K562 (cell line): ENCODE measurements around the gene CPLANE2. TPM values are rescaled to one million over a fixed set of nuclear protein-coding genes. Genes with fewer than 3 reads are reported as not detected.
A peak's percentile ranks its signal among the peaks of the same experiment; 100 is the strongest.

Experiments
- ARID1B ChIP-seq: fragments of 450-650 bp; IDR thresholded peaks from 2 replicates; pipeline ENCODE4 v1.6.1; 2016; ENCODE audit warnings: antibody characterized with exemption, mild to moderate bottlenecking, inconsistent platforms
- ATF6 ChIP-seq: sonication (generic); formaldehyde crosslinking; IDR thresholded peaks from 2 replicates; pipeline ENCODE4 v1.4.0; 2020; ENCODE audit warnings: mild to moderate bottlenecking, missing genetic modification reagents
- BCOR ChIP-seq: fragments of 450-650 bp; IDR thresholded peaks from 2 replicates; pipeline ENCODE4 v1.6.1; 2016
- CREB5 ChIP-seq: fragments of 250-450 bp; sonication (Bioruptor Pico); IDR thresholded peaks from 2 replicates; pipeline ENCODE4 v1.5.0; 2020; ENCODE audit warnings: mild to moderate bottlenecking
- CREBBP ChIP-seq: IDR thresholded peaks from one replicate; pipeline ENCODE4 v1.6.1; 2012; ENCODE audit warnings: low read depth, mild to moderate bottlenecking, control low read depth, inconsistent platforms, low read length
- FOSL1 ChIP-seq: fragments of 200-800 bp; sonication (Bioruptor generic); conservative IDR thresholded peaks from 2 replicates; pipeline ENCODE4 v1.6.1; 2016; ENCODE audit warnings: missing genetic modification characterization, missing compliant biosample characterization
- FOXA3 ChIP-seq, 2 experiments: fragments of 450-650 bp in 1 of 2; sonication (generic) in 1 of 2; formaldehyde crosslinking; IDR thresholded peaks in 1 of 2; conservative IDR thresholded peaks in 1 of 2; 2 replicates each; pipeline versions ENCODE4 v1.4.0 to v1.8.0; 2020 to 2022; ENCODE audit warnings: mild to moderate bottlenecking in 2 of 2, missing genetic modification reagents in 1 of 2
- GABPB1 ChIP-seq: sonication (generic); formaldehyde crosslinking; IDR thresholded peaks from 2 replicates; pipeline ENCODE4 v1.8.0; 2022; ENCODE audit warnings: mild to moderate bottlenecking, missing genetic modification reagents
- MAX ChIP-seq: sonication (generic); formaldehyde crosslinking; IDR thresholded peaks from 2 replicates; pipeline ENCODE4 v1.9.0; 2022; ENCODE audit warnings: mild to moderate bottlenecking, missing genetic modification reagents
- NRF1 ChIP-seq, 2 experiments: fragments of 450-650 bp; IDR thresholded peaks in 1 of 2; conservative IDR thresholded peaks in 1 of 2; 2 replicates each; pipeline ENCODE4 v1.6.1; 2014; ENCODE audit warnings: mild to moderate bottlenecking in 2 of 2
- PBX2 ChIP-seq, 2 experiments: IDR thresholded peaks in 1 of 2; conservative IDR thresholded peaks in 1 of 2; 2 replicates each; pipeline ENCODE4 v1.6.1; 2016; ENCODE audit warnings: low read depth in 2 of 2, mild to moderate bottlenecking in 1 of 2, missing compliant biosample characterization in 1 of 2, missing genetic modification characterization in 1 of 2, moderate library complexity in 1 of 2
- PTTG1 ChIP-seq: fragments of 450-650 bp; IDR thresholded peaks from 2 replicates; pipeline ENCODE4 v1.6.1; 2016; ENCODE audit warnings: low read depth, mild to moderate bottlenecking, missing genetic modification characterization, missing compliant biosample characterization
- RAD21 ChIP-seq, 2 experiments: fragments of 250-450 bp in 1 of 2; fragments of 450-650 bp in 1 of 2; sonication (Bioruptor Pico) in 1 of 2; formaldehyde crosslinking in 1 of 2; IDR thresholded peaks in 1 of 2; conservative IDR thresholded peaks in 1 of 2; 2 replicates each; pipeline versions ENCODE4 v1.4.0 to v1.8.0; 2020 to 2022; ENCODE audit warnings: mild to moderate bottlenecking in 2 of 2, moderate library complexity in 1 of 2
- SAP30 ChIP-seq: fragments of 200-600 bp; sonication (generic); IDR thresholded peaks from 2 replicates; pipeline ENCODE4 v1.6.1; 2012; ENCODE audit warnings: borderline replicate concordance, low read depth, mild to moderate bottlenecking, moderate library complexity, low read length, control low read depth, inconsistent platforms; ENCODE audit not compliant: insufficient read depth, poor library complexity, severe bottlenecking
- VEZF1 ChIP-seq: fragments of 200-800 bp; sonication (Bioruptor generic); IDR thresholded peaks from 2 replicates; pipeline ENCODE4 v1.6.1; 2017; ENCODE audit warnings: missing genetic modification characterization, missing compliant biosample characterization
- ZC3H8 ChIP-seq: fragments of 450-650 bp; IDR thresholded peaks from 2 replicates; pipeline ENCODE4 v1.6.1; 2017
- polyA plus RNA-seq, 8 experiments: library from polyadenylated mRNA; depleted of rRNA in 4 of 8; stranded (reverse) in 5 of 8; unstranded in 3 of 8; fragments of >200 nt; fragmentation: Nextera tagmentation in 2 of 8; fragmentation: Illumina TruSeq in 1 of 8; extraction: Ambion mirVana in 2 of 8; extraction: Trizol in 1 of 8; gene quantifications; 2 replicates each; pipeline versions ENCODE4 v1.2.1 to v1.2.3, GENCODE V29; 2011 to 2014; ENCODE audit warnings: inconsistent platforms in 1 of 8, missing spikeins in 1 of 8
- total RNA-seq, 7 experiments: library from RNA; depleted of rRNA in 6 of 7; stranded (reverse); fragments of >200 nt in 6 of 7; fragmentation: Illumina TruSeq in 2 of 7; extraction: Trizol in 2 of 7; gene quantifications; 2 replicates each; pipeline versions ENCODE4 v1.2.1 to v1.2.3, GENCODE V29; 2011 to 2021; ENCODE audit warnings: low replicate concordance in 1 of 7

CPLANE2 gene
- total and polyA plus RNA-seq, 9 of the 15 experiments (the other 6 are each of a cell fraction or from before 2014, with no cell fraction given): 0.17 to 20.9 (median 8.1) TPM

- TF ChIP-seq FOXA3 (CRISPR knock-in tag; conservative IDR thresholded peaks at IDR 0.05 in 1 of 2, IDR thresholded peaks at IDR 0.05 in 1 of 2) (peak in 1 of 2 experiments; percentile 9; a peak in 1 of 4 replicates), BCOR (0 out of 2 replicates have a peak, but pooled peaks have one; percentile 6), SAP30 (no peak), CREB5 (CRISPR knock-in tag) (no peak), PTTG1 (no peak), ZC3H8 (no peak), MAX (CRISPR knock-in tag) (peak; percentile 30; the same call in 1 of the 2 replicates), VEZF1 (peak; percentile 64; the same call in 1 of the 2 replicates), ARID1B (no peak), FOSL1 (tag) (no peak), NRF1 (conservative IDR thresholded peaks at IDR 0.05 in 1 of 2, IDR thresholded peaks at IDR 0.05 in 1 of 2) (peak; percentile 52 to 67), GABPB1 (CRISPR knock-in tag) (0 out of 2 replicates have a peak, but pooled peaks have one; percentile 35), ATF6 (CRISPR knock-in tag) (no peak), RAD21 (CRISPR knock-in tag; conservative IDR thresholded peaks at IDR 0.05 in 1 of 2, IDR thresholded peaks at IDR 0.05 in 1 of 2) (0 out of 4 replicates have a peak, but pooled peaks of 1 of the 2 experiments have one; percentile 4), CREBBP (no peak), PBX2 (CRISPR knock-in tag; IDR thresholded peaks at IDR 0.05; ENCODE audit: low read depth) (no peak), PBX2 (tag; conservative IDR thresholded peaks at IDR 0.05; ENCODE audit: low read depth) (0 out of 2 replicates have a peak, but pooled peaks have one; percentile 17)
These were observed 20.9 kb downstream of the CPLANE2 start (continued) for GRCh38 chr1:16215882-16216753.
